IMR-90 (cell line): ENCODE measurements around the gene WDR70. TPM values are rescaled to one million over a fixed set of nuclear protein-coding genes. Genes with fewer than 3 reads are reported as not detected.

Experiments
- ATAC-seq: fragments of 200-7000 bp; cut with Tn5 transposase; 2 replicates; pipeline ENCODE4 v1.9.1; 2020; ENCODE audit warnings: low read depth, mild to moderate bottlenecking, moderate library complexity
- BruUV-seq: library from RNA; stranded (reverse); fragments of 400-500 nt; replicated peaks from 2 replicates; lab custom pipeline; 2021; lab: Mats Ljungman, UMichigan
- CTCF ChIA-PET: fragments of 300-600 bp; formaldehyde crosslinking; extraction: SDS; loops from one replicate; lab custom pipeline; 2021; ENCODE audit warnings: antibody characterized with exemption; lab: Yijun Ruan, JAX
- POLR2A ChIA-PET: fragments of 300-600 bp; sonication (Branson Sonifier 250); formaldehyde crosslinking; loops from one replicate; lab custom pipeline; 2022; ENCODE audit warnings: antibody characterized with exemption; ENCODE audit not compliant: unreplicated experiment; lab: Charles Lee
- DNase-seq: peaks from one replicate; pipeline ENCODE4 v3.0.0; 2013
- H2AFZ ChIP-seq: replicated peaks from 2 replicates; pipeline ENCODE3; 2013; ENCODE audit warnings: low read length, mild to moderate bottlenecking; ENCODE audit not compliant: poor library complexity
- H2AK5ac ChIP-seq: 2 replicates; pipeline ENCODE4 v1.6.1; 2013; ENCODE audit warnings: low read depth, low read length, inconsistent platforms
- H2AK9ac ChIP-seq: replicated peaks from 2 replicates; pipeline ENCODE3; 2013; ENCODE audit warnings: mild to moderate bottlenecking, low read depth, low read length, moderate library complexity; ENCODE audit not compliant: poor library complexity
- H2BK120ac ChIP-seq: 2 replicates; pipeline ENCODE4 v1.6.1; 2013; ENCODE audit warnings: low read depth, low read length, inconsistent platforms
- H2BK15ac ChIP-seq: 3 replicates; pipeline ENCODE4 v1.6.1; 2013; ENCODE audit warnings: low read depth, low read length, inconsistent platforms
- H2BK20ac ChIP-seq: 2 replicates; pipeline ENCODE4 v1.6.1; 2013; ENCODE audit warnings: low read depth, mild to moderate bottlenecking, inconsistent platforms, low read length, moderate library complexity
- H2BK5ac ChIP-seq: 2 replicates; pipeline ENCODE4 v1.6.1; 2013; ENCODE audit warnings: mild to moderate bottlenecking, low read depth, low read length, inconsistent platforms; ENCODE audit not compliant: poor library complexity, severe bottlenecking
- H3K14ac ChIP-seq: replicated peaks from 2 replicates; pipeline ENCODE4 v1.6.1; 2013; ENCODE audit warnings: low read depth, low read length, inconsistent platforms
- H3K18ac ChIP-seq: 2 replicates; pipeline ENCODE4 v1.6.1; 2013; ENCODE audit warnings: low read depth, low read length, control low read depth
- H3K23ac ChIP-seq: 2 replicates; pipeline ENCODE4 v1.6.1; 2013; ENCODE audit warnings: low read depth, low read length, inconsistent platforms
- H3K27ac ChIP-seq: 2 replicates; pipeline ENCODE4 v1.5.1; 2013; ENCODE audit warnings: mild to moderate bottlenecking, control low read depth, low read length; ENCODE audit not compliant: insufficient read depth
- H3K27me3 ChIP-seq: 2 replicates; pipeline ENCODE4 v1.6.1; 2013; ENCODE audit warnings: low read length; ENCODE audit not compliant: control insufficient read depth, insufficient read depth
- H3K36me3 ChIP-seq: 2 replicates; pipeline ENCODE4 v1.6.1; 2013; ENCODE audit warnings: low read length, mixed read lengths; ENCODE audit not compliant: control insufficient read depth, insufficient read depth
- H3K4ac ChIP-seq: 2 replicates; pipeline ENCODE4 v1.6.1; 2013; ENCODE audit warnings: low read depth, low read length, inconsistent platforms
- H3K4me1 ChIP-seq: 2 replicates; pipeline ENCODE4 v1.6.1; 2013; ENCODE audit warnings: low read length, mixed read lengths; ENCODE audit not compliant: control insufficient read depth, insufficient read depth
- H3K4me2 ChIP-seq: 2 replicates; pipeline ENCODE4 v1.6.1; 2013; ENCODE audit warnings: low read depth, mild to moderate bottlenecking, control low read depth, low read length, moderate library complexity
- H3K4me3 ChIP-seq: 2 replicates; pipeline ENCODE4 v1.5.1; 2013; ENCODE audit warnings: low read depth, mild to moderate bottlenecking, control low read depth, low read length, moderate library complexity; ENCODE audit not compliant: insufficient read depth
- H3K56ac ChIP-seq: 2 replicates; pipeline ENCODE4 v1.6.1; 2013; ENCODE audit warnings: low read length, inconsistent platforms; ENCODE audit not compliant: insufficient read depth; ENCODE audit errors: extremely low read depth
- H3K79me1 ChIP-seq, 2 experiments: 2 replicates each; pipeline ENCODE4 v1.6.1; 2013; ENCODE audit warnings: low read length in 2 of 2, inconsistent platforms in 1 of 2, low read depth in 1 of 2
- H3K9ac ChIP-seq: 2 replicates; pipeline ENCODE4 v1.6.1; 2013; ENCODE audit warnings: low read depth, low read length, control low read depth
- H3K9me1 ChIP-seq: 2 replicates; pipeline ENCODE4 v1.6.1; 2013; ENCODE audit warnings: low read length, inconsistent platforms; ENCODE audit not compliant: insufficient read depth
- H3K9me3 ChIP-seq: 2 replicates; pipeline ENCODE4 v1.6.1; 2013; ENCODE audit warnings: low read length; ENCODE audit not compliant: control insufficient read depth, insufficient read depth
- H4K20me1 ChIP-seq: 2 replicates; pipeline ENCODE4 v1.6.1; 2013; ENCODE audit warnings: low read length, inconsistent platforms; ENCODE audit not compliant: insufficient read depth
- H4K5ac ChIP-seq: 2 replicates; pipeline ENCODE4 v1.6.1; 2013; ENCODE audit warnings: mild to moderate bottlenecking, low read depth, low read length, control low read depth
- H4K8ac ChIP-seq, 2 experiments: 2 replicates each; pipeline ENCODE4 v1.6.1; 2013; ENCODE audit warnings: low read depth in 2 of 2, low read length in 2 of 2, control low read depth in 1 of 2, inconsistent platforms in 1 of 2
- H4K91ac ChIP-seq: 2 replicates; pipeline ENCODE4 v1.6.1; 2013; ENCODE audit warnings: low read depth, low read length, inconsistent platforms; ENCODE audit not compliant: insufficient read depth
- BHLHE40 ChIP-seq: fragments of 150-350 bp; IDR thresholded peaks from 2 replicates; pipeline ENCODE4 v1.6.1; 2016; ENCODE audit warnings: mild to moderate bottlenecking, low read depth, low read length
- CEBPB ChIP-seq: IDR thresholded peaks from 2 replicates; pipeline ENCODE4 v1.6.1; 2012; ENCODE audit warnings: low read depth, low read length, improper control_type of control experiment
- CHD1 ChIP-seq: IDR thresholded peaks from 2 replicates; pipeline ENCODE4 v1.6.1; 2012; ENCODE audit warnings: low read depth, low read length, improper control_type of control experiment
- ELK1 ChIP-seq: fragments of 150-350 bp; IDR thresholded peaks from 2 replicates; pipeline ENCODE4 v1.6.1; 2016; ENCODE audit warnings: low read depth, mild to moderate bottlenecking, low read length, moderate library complexity, borderline replicate concordance
- FOS ChIP-seq: fragments of 150-350 bp; IDR thresholded peaks from 2 replicates; pipeline ENCODE4 v1.6.1; 2016; ENCODE audit warnings: low read depth, low read length
- MAFK ChIP-seq: IDR thresholded peaks from 2 replicates; pipeline ENCODE4 v1.6.1; 2012; ENCODE audit warnings: low read depth, low read length, improper control_type of control experiment
- MAZ ChIP-seq: IDR thresholded peaks from 2 replicates; pipeline ENCODE4 v1.6.1; 2012; ENCODE audit warnings: low read depth, mild to moderate bottlenecking, low read length, improper control_type of control experiment, moderate library complexity, borderline replicate concordance
- MXI1 ChIP-seq: IDR thresholded peaks from 2 replicates; pipeline ENCODE4 v1.6.1; 2012; ENCODE audit warnings: low read depth, mild to moderate bottlenecking, low read length, moderate library complexity, borderline replicate concordance
- NFE2L2 ChIP-seq: fragments of 150-350 bp; IDR thresholded peaks from 2 replicates; pipeline ENCODE4 v1.6.1; 2016; ENCODE audit warnings: low read depth, mild to moderate bottlenecking, low read length
- POLR2A ChIP-seq: IDR thresholded peaks from 2 replicates; pipeline ENCODE4 v1.6.1; 2012; ENCODE audit warnings: mild to moderate bottlenecking, low read depth, low read length
- RAD21 ChIP-seq: IDR thresholded peaks from 2 replicates; pipeline ENCODE4 v1.6.1; 2012; ENCODE audit warnings: low read length, improper control_type of control experiment
- RCOR1 ChIP-seq: IDR thresholded peaks from 2 replicates; pipeline ENCODE4 v1.6.1; 2012; ENCODE audit warnings: mild to moderate bottlenecking, low read length, improper control_type of control experiment; ENCODE audit not compliant: insufficient replicate concordance
- RFX5 ChIP-seq: IDR thresholded peaks from 2 replicates; pipeline ENCODE4 v1.8.0; 2012; ENCODE audit warnings: low read depth, mild to moderate bottlenecking, low read length, moderate library complexity
- SMC3 ChIP-seq: fragments of 150-350 bp; IDR thresholded peaks from 2 replicates; pipeline ENCODE4 v1.6.1; 2016; ENCODE audit warnings: low read depth, mild to moderate bottlenecking, antibody characterized with exemption, low read length, moderate library complexity
- USF2 ChIP-seq: fragments of 150-350 bp; IDR thresholded peaks from 2 replicates; pipeline ENCODE4 v1.6.1; 2017; ENCODE audit warnings: mild to moderate bottlenecking, antibody characterized with exemption, low read length, low read depth
- WGBS, 2 experiments: methylation state at CpG; one replicate each; pipeline versions ENCODE4 v1.1.5 to v1.1.7; 2013; ENCODE audit warnings: missing lambda C conversion rate in 2 of 2; ENCODE audit not compliant: insufficient read length in 1 of 2; ENCODE audit errors: extremely low coverage in 2 of 2; 5-methylcytosine and 5-hydroxymethylcytosine counted together
- dilution Hi-C: fragments of 300-500 bp; cut with HindIII; formaldehyde crosslinking; loops from one replicate; pipeline ENCODE4 v1.14.3; 2018; ENCODE audit warnings: low sequenced_read_pairs; ENCODE audit not compliant: unreplicated experiment
- in situ Hi-C: fragments of 300-500 bp; cut with MboI; formaldehyde crosslinking; loops from 3 replicates; pipeline ENCODE4 v1.14.3; 2019; ENCODE audit warnings: low sequenced_read_pairs, inconsistent platforms, mixed read lengths
- intact Hi-C: fragments of 100-400 bp; cut with micrococcal nuclease; formaldehyde crosslinking; loops from 2 replicates; pipeline ENCODE4 v1.10.0; 2022
- polyA plus RNA-seq, 3 experiments: library from polyadenylated mRNA; depleted of rRNA; stranded (reverse); fragments of >200 nt; gene quantifications; 2 replicates each; pipeline ENCODE4 v1.2.3, GENCODE V29; 2012; ENCODE audit warnings: low replicate concordance in 1 of 3
- total RNA-seq: library from RNA; depleted of rRNA; stranded (reverse); fragments of >200 nt; gene quantifications from 2 replicates; pipeline ENCODE4 v1.2.3, GENCODE V29; 2012
- TF ChIP-seq, protein P1 (sequence below): conservative IDR thresholded peaks from 2 replicates; pipeline ENCODE4 v1.5.1; 2012; ENCODE audit warnings: mild to moderate bottlenecking, low read depth, low read length, improper control_type of control experiment

The WDR70 gene
- total and polyA plus RNA-seq, 2 of the 4 experiments (the other 2 are of a cell fraction) = 16.7 to 29.9 TPM

GRCh38 chr5:37471666-37472197, 92.6 kb downstream of the WDR70 start:
- H3K36me3 ChIP-seq = no peaks in the 10 kb centered on the region
- H2BK120ac ChIP-seq = no peak overlapping the region
- no peak overlapping the region for H2BK15ac ChIP-seq
- H3K56ac ChIP-seq = no peak overlapping the region
- in situ Hi-C loops = no loop called here
- no peak overlapping the region for H3K4me2 ChIP-seq
- no peak overlapping the region for H4K91ac ChIP-seq
- dilution Hi-C loops = no loop called here
- H3K23ac ChIP-seq = no peak overlapping the region
- ChIA-PET POLR2A (no interaction called here), CTCF (no interaction called here)
- no peak overlapping the region for H3K14ac ChIP-seq
- no peaks in the 10 kb centered on the region for H3K27me3 ChIP-seq
- H3K9me3 ChIP-seq = no peaks in the 10 kb centered on the region
- no peak overlapping the region for H2AFZ ChIP-seq
- H4K5ac ChIP-seq = no peak overlapping the region
- BruUV-seq = no TSS peak
- intact Hi-C loops = no loop called here
- no peak overlapping the region for H3K18ac ChIP-seq
- H3K9ac ChIP-seq = no peak overlapping the region
- TF ChIP-seq, protein P1, sequence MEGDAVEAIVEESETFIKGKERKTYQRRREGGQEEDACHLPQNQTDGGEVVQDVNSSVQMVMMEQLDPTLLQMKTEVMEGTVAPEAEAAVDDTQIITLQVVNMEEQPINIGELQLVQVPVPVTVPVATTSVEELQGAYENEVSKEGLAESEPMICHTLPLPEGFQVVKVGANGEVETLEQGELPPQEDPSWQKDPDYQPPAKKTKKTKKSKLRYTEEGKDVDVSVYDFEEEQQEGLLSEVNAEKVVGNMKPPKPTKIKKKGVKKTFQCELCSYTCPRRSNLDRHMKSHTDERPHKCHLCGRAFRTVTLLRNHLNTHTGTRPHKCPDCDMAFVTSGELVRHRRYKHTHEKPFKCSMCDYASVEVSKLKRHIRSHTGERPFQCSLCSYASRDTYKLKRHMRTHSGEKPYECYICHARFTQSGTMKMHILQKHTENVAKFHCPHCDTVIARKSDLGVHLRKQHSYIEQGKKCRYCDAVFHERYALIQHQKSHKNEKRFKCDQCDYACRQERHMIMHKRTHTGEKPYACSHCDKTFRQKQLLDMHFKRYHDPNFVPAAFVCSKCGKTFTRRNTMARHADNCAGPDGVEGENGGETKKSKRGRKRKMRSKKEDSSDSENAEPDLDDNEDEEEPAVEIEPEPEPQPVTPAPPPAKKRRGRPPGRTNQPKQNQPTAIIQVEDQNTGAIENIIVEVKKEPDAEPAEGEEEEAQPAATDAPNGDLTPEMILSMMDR = no peak
- TF ChIP-seq SMC3 (no peak), RFX5 (no peak), RCOR1 (no peak), USF2 (no peak), RAD21 (no peak), CHD1 (no peak), NFE2L2 (no peak), POLR2A (no peak), ELK1 (no peak), CEBPB (no peak), BHLHE40 (no peak), FOS (no peak), MAFK (no peak), MAZ (no peak), MXI1 (no peak)
- H4K8ac ChIP-seq = no peak overlapping the region
- no peak overlapping the region for H3K4ac ChIP-seq
- no peaks in the 10 kb centered on the region for H4K20me1 ChIP-seq
- no peak overlapping the region for H3K4me3 ChIP-seq
- DNase-seq (no peak), ATAC-seq (no peak)
- no peak overlapping the region for H2BK5ac ChIP-seq
- H2AK9ac ChIP-seq = no peak overlapping the region
- H2BK20ac ChIP-seq = no peak overlapping the region
- no peaks in the 10 kb centered on the region for H3K9me1 ChIP-seq
- WGBS, 2 experiments = no CpG with 5 or more reads among the region's 3 CpGs
- H2AK5ac ChIP-seq = no peak overlapping the region
- H3K79me1 ChIP-seq = peaks cover 0 to 3% of the 10 kb centered on the region in 2 experiments; a peak in 1 of 4 replicates
- no peak overlapping the region for H3K27ac ChIP-seq
- H3K4me1 ChIP-seq = no peaks in the 10 kb centered on the region
